Thyroid gland (tissue), 4 donors: ENCODE data around the gene CLK3.

Experiments
- POLR2A ChIP-seq, 2 donors: fragments of 450-650 bp; IDR thresholded peaks; one replicate each; pipeline ENCODE4 v1.6.1; 2017; ENCODE audit warnings: antibody characterized with exemption in 2 of 2, mild to moderate bottlenecking in 2 of 2, moderate library complexity in 1 of 2
- TF ChIP-seq, protein P1 (sequence below), 6 experiments: fragments of 200-600 bp in 3 of 6; fragments of 450-650 bp in 3 of 6; sonication (generic) in 3 of 6; IDR thresholded peaks; one replicate each; pipeline ENCODE4 v1.5.1; 2016 to 2019; ENCODE audit warnings: antibody characterized with exemption in 6 of 6, mild to moderate bottlenecking in 2 of 6, inconsistent platforms in 1 of 6, moderate library complexity in 1 of 6

DNA sequence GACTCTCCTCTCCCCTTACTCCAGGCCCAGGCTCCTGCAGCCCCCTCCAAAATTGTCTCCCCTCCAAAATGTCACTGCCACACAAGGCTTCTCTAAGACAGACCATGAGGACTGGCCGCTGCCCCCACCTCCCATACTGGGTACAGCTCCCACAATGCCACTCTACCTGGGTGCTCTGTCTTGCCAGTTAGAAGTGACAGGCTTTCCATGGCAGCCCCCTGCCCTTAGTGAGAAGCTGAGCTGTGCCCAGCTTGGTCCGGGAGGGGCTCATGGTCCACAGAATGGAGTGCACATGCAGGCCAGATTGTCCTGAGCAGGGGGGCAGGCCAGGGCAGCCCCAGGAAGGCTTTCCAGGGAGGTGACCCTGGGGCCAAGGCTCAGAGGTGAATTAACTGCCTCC lies 3.0 kb upstream of the CLK3 start:
- TF ChIP-seq, protein P1, sequence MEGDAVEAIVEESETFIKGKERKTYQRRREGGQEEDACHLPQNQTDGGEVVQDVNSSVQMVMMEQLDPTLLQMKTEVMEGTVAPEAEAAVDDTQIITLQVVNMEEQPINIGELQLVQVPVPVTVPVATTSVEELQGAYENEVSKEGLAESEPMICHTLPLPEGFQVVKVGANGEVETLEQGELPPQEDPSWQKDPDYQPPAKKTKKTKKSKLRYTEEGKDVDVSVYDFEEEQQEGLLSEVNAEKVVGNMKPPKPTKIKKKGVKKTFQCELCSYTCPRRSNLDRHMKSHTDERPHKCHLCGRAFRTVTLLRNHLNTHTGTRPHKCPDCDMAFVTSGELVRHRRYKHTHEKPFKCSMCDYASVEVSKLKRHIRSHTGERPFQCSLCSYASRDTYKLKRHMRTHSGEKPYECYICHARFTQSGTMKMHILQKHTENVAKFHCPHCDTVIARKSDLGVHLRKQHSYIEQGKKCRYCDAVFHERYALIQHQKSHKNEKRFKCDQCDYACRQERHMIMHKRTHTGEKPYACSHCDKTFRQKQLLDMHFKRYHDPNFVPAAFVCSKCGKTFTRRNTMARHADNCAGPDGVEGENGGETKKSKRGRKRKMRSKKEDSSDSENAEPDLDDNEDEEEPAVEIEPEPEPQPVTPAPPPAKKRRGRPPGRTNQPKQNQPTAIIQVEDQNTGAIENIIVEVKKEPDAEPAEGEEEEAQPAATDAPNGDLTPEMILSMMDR (IDR thresholded peaks at IDR 0.05) = no peak
- TF ChIP-seq POLR2A (IDR thresholded peaks at IDR 0.05) = no peak
